ENCODE data around the gene AEBP1.

Gene AEBP1

DNA sequence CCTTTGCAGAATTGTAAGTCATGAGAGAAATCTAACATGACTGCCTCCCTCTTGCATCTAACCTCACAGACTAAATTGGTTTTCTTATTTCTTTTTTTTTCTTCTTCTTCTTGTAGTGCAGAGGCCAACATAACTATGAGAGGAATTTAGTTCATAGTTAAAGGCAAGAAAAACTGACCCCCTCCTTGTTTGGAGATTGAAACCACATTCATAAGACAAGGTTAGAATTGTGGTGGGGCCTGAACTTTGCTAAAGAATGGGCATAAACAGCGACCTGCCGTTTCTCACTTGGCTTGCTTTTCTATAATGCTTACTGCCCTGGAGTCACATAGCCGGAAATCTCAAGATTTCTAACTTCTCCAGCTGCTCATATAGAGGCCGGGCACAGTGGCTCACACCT lies 19.4 kb upstream of the AEBP1 start:
- no peak for DNase-seq (ENCODE audit: low read depth in 2 of 2, low spot score in 1 of 2)

DNA sequence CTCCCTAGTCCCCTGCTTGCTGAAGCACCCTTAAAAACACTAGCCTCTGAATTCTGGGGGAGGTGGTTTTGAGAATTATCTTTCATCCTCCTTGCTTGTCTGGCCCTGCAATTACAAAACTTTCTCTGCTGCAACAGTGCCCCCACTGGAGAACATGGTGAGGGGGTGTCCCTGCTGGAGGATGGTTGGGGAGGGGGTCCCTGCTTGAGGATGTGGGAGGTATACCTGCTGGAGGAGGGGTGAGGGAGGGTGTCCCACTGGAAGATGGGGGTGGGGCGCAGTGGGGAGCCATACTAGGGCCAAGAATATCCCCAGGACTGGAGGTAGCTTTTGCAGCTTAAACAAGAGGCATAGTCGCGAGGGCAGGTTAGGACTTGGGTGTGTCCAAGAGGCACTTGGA lies 18.6 kb upstream of the AEBP1 start:
- DNase-seq (ENCODE audit: low read depth in 2 of 2, low spot score in 1 of 2) = no peak

DNA sequence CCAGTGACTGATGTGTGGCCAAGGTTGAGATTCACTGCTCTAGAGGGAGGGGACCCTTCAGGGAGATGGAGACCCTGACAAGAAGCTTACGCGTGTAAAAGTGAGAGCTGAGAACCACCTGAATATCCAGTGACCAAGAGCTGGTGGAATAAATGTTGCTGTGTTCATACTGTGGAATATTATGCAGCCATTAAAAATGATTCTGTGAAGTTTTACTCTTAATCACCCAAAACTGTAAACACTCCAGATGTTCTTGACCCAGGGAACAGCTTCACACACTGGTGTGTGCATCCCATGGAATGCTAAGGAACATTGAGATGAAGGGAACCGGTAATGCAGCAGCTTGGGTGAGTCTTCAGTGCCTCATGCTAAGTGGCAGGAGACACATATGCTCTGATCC lies 17.5 kb upstream of the AEBP1 start:
- DNase-seq (ENCODE audit: low read depth in 2 of 2, low spot score in 1 of 2) = no peak

DNA sequence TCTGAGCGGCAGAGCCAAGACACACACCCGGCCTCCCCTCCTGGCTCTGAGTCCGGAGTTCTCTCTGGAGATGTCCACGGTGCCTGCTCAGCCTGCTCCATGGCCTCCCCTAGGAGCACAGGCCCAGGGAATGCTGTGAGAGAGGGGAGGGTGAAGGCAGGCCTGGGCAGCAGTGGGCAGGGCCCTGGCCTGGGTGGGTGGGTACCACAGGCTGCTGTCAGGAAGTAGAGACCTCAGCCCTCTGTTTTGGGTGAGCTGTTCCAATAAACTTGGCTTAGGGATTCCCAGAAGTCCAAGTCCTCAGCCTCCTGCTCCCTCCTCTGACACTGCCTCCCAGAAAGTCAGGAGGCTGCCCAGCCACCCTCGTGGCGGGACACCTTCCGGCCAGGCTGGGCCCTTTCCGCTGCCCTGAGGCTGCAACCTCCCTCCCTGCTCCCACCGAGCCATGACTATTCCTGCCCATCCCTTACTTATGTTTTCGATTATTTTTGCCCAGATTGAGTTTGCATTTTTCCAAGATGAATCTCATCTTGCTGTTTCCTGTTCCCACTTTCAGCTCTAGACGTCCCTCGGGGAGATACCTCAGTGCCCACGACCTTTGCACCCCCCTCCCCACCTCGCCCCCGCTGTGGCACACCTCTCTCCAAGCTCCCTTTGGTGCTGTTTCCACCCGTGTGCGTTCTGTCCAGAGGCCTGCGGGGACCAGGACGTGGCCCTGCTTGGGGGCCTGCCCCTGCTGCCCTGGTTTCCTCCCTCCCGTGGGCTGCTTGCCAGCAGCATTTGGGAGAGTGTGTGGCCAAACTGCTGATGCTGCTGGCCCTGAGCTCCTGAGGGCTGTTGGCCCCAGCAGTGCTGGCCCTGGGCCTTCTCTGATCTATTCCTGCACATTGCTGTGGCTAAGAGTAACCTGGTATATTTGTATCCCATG lies 16.0 kb upstream of the AEBP1 start:
- DNase-seq (ENCODE audit: low read depth in 2 of 2, low spot score in 1 of 2) = no peak

DNA sequence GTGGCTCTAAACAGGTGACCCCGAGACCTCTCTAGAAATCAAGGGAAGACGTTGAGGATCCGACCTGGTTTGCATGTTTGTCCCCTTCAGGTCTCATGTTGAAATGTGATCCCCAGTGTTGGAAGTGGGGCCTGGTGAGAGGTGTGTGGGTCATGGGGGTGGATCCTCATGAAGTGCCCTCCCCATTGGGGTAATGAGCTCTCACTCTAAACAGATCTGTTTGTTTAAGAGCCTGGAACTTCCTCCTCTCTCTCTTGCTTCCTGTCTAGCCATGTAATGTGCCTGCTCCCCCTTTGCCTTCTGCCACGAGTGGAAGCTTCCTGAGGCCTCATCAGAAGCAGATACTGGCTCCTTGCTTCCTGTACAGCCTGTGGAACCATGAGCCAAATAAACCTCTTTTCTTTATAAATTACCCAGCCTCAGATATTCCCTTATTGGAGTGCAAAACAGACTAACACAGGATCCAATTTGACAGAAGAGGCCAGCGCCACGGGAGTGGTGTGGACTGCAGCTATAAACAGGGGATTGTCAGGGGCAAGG lies 11.0 kb upstream of the AEBP1 start:
- no peak for DNase-seq (ENCODE audit: low read depth in 2 of 2, low spot score in 1 of 2)

DNA sequence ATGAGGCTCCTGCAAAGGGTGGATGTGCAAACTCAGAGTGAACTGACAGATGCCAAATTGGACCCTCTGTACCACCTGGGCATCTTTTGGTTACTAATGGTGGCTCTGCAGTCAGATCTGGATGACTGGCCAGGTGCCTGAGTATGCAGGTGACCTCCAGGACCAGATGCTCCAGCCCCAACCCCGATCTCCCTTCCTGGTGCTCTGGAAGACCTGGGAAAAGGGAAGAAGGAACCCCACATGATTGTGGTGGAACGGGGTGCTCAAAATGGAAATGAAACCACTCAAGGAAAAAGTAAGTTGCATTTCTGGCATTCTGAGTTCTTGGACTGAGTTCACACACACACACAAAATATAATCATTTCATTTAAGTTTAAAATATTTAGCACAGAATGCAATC lies 9.8 kb upstream of the AEBP1 start:
- no peak for DNase-seq (ENCODE audit: low read depth in 2 of 2, low spot score in 1 of 2)

DNA sequence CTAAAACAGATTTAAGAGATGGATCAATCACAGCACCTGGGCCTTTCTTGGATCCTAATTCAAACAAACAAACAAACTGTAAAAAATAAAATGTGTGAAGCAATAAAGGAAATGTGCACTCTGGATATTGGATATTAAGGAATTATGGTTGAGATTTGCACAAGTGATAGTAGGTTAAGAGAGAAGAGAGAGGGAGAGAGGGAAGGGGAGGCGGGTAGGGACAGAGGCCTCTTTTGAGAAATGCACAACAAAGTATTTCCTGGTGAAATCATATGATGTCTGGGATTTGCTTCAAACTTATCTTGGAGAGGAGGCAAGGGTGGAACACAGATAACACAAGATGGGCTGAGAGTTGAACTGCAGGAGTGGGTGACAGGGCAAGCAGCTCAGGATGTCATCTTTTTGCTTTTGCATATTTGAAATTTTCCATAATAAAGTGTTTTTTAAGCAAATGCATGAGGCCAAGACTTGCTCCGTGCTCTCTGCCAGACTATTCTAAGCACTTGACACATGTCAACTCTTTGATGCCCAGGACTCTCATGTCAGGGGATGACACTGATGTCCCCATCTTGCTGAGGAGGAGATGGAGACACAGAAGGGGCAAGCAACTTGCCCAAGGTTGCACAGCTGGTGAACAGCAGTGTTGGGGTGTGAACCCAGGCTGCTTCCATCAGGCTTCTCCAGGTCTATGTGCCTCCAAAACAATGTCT lies 9.1 kb upstream of the AEBP1 start:
- DNase-seq (ENCODE audit: low read depth in 2 of 2, low spot score in 1 of 2) = no peak

DNA sequence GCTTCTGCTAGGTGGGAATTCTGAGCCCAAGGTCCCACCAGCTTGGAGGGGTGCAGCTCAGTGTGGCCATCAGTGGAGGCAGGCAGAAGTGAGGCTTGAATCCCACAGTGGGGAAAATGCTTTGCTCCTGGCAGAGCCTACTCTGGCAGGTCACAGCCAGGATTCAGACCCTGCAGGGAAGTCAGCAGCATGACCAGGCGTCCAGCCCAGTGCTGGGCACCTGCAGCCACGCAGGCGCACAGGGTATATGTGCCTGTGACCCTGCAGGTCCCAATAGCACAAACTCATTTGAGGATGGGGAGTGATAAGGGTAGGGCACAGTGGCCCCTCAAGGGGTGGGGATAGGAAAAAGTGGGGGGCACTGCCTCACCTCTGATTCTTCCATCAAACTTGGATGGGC lies 8.4 kb upstream of the AEBP1 start:
- no peak for DNase-seq (ENCODE audit: low read depth in 2 of 2, low spot score in 1 of 2)

DNA sequence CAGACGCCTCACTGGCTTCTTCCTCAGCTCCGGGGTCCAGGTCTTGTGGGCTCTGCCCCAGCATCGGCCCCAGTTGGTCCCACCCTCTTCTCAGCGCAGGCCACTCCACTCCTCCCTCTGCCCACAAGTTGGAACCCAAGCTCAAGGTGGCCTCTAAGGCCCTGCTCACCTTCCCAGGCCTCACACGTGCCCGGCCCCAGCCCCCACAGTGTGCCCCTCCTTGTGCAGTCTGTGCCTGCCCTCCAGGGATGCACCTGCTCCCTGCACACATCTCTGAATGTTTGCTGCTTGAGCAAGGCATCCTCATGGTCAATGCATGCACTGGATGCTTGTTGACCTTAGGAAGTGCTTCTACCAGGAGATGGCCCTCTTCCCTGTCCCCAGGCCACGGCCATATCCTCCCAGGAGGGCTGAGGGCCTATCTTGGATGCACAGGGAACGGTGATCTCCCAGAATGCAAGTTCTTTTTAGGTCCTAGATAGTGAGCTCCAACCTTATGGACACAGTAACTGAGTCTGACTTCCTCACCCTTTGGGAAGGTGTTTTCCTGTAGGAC lies 7.7 kb upstream of the AEBP1 start:
- DNase-seq (ENCODE audit: low read depth in 2 of 2, low spot score in 1 of 2) = no peak

DNA sequence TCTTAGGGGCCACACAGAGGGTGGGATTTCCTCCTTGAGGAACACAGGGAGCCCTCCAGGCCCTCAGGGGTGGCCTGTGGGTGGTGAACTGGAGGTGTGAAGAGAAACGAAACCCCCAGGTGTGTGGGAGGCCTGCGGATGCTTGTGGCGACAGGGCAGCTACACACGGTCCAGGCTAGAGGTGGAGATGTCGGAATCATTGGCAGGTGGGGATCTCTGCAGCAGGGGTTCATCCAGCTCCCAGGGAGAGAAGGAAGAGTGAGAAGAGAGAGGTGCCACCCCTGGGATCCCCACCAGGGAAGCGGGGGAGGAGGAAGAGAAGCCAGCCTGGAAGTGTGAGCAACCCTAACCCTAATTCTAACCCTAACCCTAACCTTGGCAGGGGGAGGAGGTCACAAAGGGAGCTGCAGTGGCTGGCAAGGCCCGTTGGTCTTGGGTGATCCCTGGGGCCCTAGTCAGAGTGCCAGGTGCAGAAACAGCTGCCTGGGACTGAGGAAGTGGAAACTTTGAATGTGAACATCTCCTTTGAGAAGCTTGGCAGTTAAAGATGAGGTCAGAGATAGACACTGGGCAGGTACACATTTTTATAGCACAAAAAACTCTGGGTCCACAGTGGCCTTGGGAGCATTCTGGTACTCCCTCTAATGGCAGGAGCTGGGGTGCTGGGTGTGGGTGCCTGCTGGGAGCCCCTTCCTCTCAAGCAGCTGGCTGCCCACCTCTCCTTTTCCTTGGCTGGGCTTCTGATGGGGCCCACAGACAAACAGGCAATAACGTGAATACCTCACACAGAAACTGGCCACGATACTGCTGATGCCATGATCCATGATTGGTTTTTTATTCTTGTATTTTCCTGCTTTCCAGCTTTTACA lies 6.8 kb upstream of the AEBP1 start:
- DNase-seq (ENCODE audit: low read depth in 2 of 2, low spot score in 1 of 2) = no peak

DNA sequence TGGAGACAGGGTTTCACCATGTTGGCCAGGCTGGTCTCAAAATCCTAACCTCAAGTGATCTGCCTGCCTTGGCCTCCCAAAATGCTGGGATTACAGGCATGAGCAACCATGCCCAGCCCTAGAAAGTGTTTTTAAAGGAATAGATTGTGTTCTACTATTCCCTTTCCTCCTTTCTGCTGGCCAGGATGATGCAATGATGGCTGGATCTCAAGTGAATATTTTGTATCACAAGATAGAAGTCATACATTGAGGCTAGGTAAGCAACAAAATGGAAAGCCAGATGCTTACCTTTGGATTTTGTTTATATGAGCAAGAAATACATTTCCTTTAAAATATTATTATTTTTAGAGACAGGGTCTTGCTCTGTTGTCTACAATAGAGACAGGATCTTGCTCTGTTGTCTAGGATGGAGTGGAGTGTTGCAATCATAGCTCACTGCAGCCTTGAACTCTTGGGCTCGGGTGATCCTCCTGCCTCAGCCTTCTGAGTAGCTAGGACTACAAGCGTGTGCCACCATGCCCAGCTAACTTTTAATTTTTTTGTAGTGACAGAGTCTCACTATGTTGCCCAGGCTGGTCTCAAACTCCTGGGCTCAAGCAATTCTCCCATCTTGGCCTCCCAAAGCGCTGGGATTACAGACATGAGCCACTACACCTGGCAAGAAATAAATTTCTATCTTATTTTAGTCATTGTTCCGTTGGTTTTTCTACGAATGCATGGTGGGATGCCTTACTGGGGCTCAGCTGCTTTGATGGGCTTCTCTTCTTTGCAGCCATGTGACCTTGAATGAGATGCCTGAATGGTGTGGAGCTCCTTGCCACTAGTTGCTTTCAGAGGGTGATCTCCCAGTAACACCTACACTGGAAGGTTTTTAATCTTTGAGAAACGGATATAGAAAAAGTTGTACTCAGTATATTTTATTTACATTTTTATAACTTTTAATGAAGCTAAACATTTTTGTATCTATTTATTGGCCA lies 5.8 kb upstream of the AEBP1 start:
- DNase-seq (ENCODE audit: low read depth in 2 of 2, low spot score in 1 of 2) = no peak

DNA sequence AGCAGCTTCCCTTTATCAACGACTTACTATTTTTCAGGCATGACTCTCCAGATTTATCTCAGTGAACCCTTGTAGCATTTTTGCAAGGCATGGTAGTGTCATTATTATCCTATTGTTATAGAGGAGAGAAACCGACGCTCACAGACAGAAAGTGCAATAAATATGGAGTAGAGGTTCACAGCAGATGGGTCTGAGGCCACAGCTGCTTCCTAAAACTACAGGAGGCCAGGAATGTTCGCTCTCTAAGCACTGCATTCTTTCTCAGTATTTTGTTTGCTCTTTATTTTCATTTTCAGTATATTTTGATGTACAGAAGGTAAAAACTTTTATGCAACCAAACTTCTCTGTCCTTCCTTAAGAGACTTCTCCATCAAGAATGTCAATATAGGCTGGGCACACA lies 4.5 kb upstream of the AEBP1 start:
- no peak for DNase-seq (ENCODE audit: low read depth in 2 of 2, low spot score in 1 of 2)

DNA sequence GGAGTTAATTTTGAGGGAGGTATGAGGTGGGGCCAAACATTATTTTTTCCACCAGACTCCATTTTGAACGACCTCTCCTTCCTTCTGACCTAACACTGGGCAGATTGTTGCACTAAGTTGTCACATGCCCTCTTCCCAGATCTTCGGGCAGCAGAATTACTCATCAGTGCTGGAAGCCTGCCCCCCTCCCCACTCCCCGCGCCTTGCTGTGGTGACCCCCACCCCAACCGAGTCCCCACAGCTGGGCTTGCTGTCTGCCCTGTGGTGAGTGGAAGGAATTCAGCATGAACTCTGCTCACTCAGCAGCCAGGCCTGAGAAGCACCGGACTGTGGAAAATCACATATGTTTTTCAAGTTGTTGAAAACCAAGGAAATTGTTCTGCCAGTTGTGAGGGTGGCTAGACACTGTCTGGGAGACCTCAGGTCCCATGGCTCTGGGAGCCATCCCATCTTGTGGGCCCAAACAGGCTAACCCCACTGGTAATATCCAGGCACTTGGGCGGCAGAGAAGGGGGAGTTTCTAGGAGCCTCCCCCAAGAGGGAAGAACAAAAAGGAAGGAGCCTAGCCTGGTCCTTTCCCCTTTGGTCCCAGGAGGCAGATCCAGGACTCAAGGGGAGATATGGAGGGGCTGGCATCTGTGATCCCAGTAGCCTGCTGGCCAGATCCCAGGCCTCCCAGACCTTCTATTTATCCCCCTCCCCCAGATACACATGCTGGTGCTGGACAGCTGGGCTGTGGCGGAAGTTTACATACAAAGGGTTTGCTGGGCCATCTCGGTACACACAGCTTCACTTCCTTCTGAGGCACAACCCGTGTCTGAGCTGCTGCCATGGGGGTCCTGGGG lies 3.5 kb upstream of the AEBP1 start:
- no peak for DNase-seq (ENCODE audit: low read depth in 2 of 2, low spot score in 1 of 2)

DNA sequence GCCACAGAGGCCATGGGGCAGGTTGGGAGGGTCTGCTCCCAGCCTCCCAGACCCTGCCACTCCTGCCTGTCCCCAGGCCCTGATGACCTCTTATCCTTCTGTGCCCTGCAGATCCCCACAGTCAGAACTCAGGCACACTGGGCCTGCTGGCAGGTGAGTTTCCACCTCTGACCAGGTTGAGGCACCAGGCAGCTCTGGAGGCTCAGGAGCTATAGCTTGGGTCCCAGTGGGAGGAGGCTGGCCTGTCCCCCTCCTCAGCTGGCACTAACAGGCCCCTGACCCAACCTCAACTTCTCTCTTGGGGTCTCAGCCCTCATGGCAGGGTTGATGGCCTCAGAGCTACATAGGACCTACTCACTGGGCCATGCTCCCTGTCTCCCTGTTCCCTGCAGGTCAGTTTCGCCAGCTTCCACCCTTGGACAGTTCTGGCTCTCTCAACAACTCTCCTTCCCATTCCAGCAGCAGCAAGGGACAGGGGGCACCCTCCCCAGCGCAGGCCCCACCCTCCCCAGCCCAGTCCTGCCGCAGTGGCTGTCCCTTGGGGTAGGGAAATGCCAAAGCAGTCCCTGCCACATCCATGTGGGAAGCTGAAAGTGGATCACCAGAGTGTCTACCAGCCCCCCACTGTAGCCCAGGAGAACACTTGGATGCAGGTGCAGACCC lies 2.7 kb upstream of the AEBP1 start:
- DNase-seq (ENCODE audit: low read depth in 2 of 2, low spot score in 1 of 2) = no peak

DNA sequence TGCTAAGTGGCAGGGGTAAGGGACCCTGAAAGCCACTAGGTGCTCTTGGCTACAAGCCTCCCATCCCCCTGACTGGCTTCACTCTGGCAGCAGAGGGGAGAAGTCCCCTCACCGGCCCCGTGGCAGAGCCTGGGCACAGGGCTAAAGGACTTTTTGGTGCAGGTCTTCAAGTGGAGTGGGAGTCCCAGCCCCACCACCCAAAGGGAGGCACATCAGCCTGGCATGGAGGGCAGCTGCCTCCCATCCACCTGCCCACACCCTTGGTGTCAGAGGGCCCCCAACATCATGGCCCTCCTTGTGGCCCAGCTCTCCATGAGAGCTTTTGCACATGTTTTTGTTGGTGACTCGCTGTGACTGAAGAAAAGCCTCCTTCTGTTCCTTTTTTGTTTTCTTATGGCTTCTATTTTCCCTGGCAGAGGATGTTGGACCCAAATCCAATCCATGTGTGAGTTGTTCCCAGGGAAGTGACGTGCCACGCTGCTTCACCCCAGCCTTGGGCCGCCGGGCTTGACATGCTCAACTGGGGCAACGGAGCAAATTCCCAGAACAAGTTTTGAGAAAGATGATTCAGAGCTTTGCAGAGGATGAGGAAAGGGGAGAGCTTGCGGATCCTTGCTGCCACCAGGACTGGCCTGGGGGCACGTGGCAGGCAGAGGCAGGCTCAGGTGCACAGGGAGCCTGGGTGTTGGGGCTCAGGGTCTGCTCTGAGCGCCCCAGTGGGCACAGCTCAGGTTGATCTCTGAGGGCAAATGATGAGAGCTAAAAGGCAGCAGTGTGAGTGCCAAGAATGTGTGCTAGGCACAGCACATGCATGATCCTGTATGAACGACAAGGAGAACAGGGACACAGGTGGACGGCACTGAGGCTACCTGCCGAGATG lies 1.9 kb upstream of the AEBP1 start:
- DNase-seq (ENCODE audit: low read depth in 2 of 2, low spot score in 1 of 2) = no peak

DNA sequence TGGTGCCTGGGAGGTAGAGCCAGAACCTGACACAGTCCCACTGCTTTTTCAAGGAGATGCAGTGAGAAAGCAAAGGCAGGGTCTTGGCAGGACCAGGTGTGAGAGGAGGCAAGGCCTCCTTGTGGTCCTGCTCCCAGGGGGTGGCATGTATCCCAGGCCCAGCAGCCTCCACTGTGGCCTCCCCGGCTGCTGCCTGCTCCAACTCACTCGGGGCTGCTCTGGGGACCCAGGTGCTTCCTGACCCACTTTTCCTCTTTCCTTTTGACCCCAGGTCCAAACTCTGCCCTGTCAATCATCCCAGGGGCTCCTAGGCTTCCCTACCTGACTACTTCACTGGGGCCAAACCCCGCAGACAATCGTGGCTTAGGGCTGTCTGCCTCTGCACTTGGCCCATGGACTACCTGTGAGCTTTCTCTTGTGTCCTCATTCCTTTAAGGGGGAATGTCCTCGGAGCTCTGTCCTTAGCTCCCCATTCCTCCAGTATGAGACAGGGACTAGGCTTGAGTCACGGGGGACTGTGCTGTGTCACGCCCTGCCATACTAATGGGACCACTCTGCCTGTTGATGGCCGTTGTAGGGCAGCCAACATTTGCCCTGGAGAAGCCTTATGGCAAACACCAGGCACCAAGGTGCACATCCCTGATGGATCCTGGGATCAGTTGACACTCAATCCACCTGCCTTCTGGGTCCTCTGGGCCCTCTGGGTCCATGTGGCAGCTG lies 1.1 kb upstream of the AEBP1 start:
- no peak for DNase-seq (ENCODE audit: low read depth in 2 of 2, low spot score in 1 of 2)

DNA sequence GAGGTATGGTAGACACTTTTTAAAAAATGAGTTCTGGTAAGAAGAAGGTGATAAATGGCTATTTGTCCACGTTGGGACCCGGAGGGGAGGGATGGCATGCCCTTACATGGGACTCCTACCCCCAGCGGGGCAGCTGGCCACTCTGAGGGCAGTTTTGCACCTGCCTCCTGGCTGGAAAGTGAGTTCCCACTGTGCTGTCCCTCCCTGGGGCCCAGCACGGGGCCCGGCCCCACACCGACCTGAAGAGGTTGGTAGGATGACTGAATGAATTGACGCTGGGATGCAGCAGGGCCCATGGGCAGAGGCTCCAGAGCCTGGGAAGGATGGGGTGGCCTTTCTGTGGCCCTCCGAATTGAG lies 601 bp upstream of the AEBP1 start:
- no peak for DNase-seq (ENCODE audit: low read depth in 2 of 2, low spot score in 1 of 2)

All from stimulated activated CD8-positive, alpha-beta memory T cell treated with anti-CD3 and anti-CD28 coated beads, Interleukin-4, amount 100 ng/mL, for 4 hours (primary cell).